ENCODE measurements around the gene KMT5C.

Gene KMT5C

GRCh38 chr19:55384131-55384919, 44.6 kb downstream of the KMT5C start, which contains the start of gene TMEM238:
TMEM238 (minus strand) TSS chr19:55384292; CDS start chr19:55384259, 33 bp downstream.
- Histone ChIP-seq H3K36me3 (peaks cover 33% of the 10 kb centered on the region), H3K27me3 (no peaks in the 10 kb centered on the region), H3K4me1 (peaks cover 3% of the 10 kb centered on the region; the same call in 1 of the 2 replicates), H3K9me3 (no peaks in the 10 kb centered on the region), H3K4me3 (ENCODE audit: low read depth, low read length) (peak within 1 kb of the TSS; percentile 86)
- no peak for DNase-seq
- TF ChIP-seq, protein P1, sequence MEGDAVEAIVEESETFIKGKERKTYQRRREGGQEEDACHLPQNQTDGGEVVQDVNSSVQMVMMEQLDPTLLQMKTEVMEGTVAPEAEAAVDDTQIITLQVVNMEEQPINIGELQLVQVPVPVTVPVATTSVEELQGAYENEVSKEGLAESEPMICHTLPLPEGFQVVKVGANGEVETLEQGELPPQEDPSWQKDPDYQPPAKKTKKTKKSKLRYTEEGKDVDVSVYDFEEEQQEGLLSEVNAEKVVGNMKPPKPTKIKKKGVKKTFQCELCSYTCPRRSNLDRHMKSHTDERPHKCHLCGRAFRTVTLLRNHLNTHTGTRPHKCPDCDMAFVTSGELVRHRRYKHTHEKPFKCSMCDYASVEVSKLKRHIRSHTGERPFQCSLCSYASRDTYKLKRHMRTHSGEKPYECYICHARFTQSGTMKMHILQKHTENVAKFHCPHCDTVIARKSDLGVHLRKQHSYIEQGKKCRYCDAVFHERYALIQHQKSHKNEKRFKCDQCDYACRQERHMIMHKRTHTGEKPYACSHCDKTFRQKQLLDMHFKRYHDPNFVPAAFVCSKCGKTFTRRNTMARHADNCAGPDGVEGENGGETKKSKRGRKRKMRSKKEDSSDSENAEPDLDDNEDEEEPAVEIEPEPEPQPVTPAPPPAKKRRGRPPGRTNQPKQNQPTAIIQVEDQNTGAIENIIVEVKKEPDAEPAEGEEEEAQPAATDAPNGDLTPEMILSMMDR (IDR thresholded peaks at IDR 0.05; ENCODE audit: low read depth, low read length), result no peak

- TF ChIP-seq, protein P1 (IDR thresholded peaks at IDR 0.05; ENCODE audit: low read depth, low read length), result no peak
- Histone ChIP-seq H3K36me3 (peaks cover 39% of the 10 kb centered on the region), H3K27me3 (no peaks in the 10 kb centered on the region), H3K4me3 (ENCODE audit: low read depth, low read length) (peak overlapping the region; percentile 86), H3K4me1 (peaks cover 3% of the 10 kb centered on the region; the same call in 1 of the 2 replicates), H3K9me3 (no peaks in the 10 kb centered on the region)
- DNase-seq, result peak; percentile 96
Measured at GRCh38 chr19:55384920-55385723, 45.4 kb downstream of the KMT5C start.

DNA sequence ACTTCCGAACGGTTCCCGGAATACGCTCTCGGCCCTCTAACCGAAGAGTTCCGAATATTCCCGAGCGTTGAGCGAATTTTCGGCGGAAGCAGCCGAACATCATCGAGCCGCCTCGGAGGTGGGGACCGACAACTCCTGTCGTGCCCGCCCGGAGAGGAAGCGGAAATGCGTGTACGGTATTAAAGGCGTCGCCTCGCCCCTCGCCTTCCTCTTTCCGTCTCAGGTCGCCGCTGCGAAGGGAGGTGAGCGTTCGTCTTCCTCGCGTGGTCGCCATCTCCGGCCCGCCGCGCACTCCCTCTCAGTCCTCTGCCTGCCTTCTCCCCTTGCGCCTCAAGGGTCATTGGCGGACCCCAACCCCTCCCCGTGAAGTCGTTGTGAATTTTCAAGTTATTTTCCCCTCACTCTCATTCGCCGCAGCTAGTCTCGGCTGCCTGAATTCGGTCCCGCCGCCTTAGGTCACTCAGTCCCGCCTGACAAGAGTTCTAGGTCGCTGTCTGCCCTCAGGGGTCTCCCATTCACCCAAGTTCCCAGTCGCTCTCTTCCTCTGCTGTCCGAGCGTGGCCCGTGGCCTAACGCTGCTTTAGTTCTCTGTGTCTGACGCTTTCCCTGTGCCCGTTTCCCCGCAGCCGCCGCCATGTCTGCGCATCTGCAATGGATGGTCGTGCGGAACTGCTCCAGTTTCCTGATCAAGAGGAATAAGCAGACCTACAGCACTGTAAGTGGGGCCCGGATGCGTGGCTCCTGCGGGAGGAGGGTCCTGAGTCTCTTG, 46.2 kb downstream of the KMT5C start, which contains the start of gene RPL28:
RPL28 (plus strand) TSS at position 209 of the 769 bp plus-strand sequence; CDS start at position 635, 426 bp downstream.
- Histone ChIP-seq H3K4me3 (ENCODE audit: low read depth, low read length) (peak within 1 kb of the TSS; percentile 86), H3K36me3 (peaks cover 47% of the 10 kb centered on the region), H3K27me3 (no peaks in the 10 kb centered on the region), H3K4me1 (peaks cover 3% of the 10 kb centered on the region; the same call in 1 of the 2 replicates), H3K9me3 (no peaks in the 10 kb centered on the region)
- TF ChIP-seq, protein P1 (IDR thresholded peaks at IDR 0.05; ENCODE audit: low read depth, low read length), result no peak
- peak; percentile 99 for DNase-seq

DNA sequence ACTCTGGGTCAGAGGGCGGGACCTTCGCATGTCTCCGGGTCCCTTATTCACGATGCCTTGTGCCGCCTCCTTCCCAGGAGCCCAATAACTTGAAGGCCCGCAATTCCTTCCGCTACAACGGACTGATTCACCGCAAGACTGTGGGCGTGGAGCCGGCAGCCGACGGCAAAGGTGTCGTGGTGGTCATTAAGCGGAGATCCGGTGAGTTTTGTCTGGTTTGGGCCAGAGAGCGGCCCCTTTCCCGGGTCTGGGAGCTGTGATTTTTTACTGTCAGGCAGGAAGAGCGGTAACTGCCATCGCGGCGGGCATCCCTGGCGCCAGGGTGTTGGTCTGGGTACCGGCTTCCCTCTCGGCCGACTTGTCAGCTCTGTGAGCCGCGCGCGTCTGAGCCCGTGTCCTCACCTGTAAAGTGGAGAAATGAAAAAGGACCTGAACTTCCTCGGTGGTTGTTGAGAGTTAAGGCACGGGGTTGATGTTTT, 46.9 kb downstream of the KMT5C start:
- no peaks in the 10 kb centered on the region for H3K9me3 ChIP-seq
- H3K4me1 ChIP-seq, result peaks cover 3% of the 10 kb centered on the region; the same call in 1 of the 2 replicates
- no peak for DNase-seq
- TF ChIP-seq, protein P1 (IDR thresholded peaks at IDR 0.05; ENCODE audit: low read depth, low read length), result no peak
- peaks cover 54% of the 10 kb centered on the region for H3K36me3 ChIP-seq
- peak overlapping the region; percentile 86 for H3K4me3 ChIP-seq (ENCODE audit: low read depth, low read length)
- no peaks in the 10 kb centered on the region for H3K27me3 ChIP-seq

DNA sequence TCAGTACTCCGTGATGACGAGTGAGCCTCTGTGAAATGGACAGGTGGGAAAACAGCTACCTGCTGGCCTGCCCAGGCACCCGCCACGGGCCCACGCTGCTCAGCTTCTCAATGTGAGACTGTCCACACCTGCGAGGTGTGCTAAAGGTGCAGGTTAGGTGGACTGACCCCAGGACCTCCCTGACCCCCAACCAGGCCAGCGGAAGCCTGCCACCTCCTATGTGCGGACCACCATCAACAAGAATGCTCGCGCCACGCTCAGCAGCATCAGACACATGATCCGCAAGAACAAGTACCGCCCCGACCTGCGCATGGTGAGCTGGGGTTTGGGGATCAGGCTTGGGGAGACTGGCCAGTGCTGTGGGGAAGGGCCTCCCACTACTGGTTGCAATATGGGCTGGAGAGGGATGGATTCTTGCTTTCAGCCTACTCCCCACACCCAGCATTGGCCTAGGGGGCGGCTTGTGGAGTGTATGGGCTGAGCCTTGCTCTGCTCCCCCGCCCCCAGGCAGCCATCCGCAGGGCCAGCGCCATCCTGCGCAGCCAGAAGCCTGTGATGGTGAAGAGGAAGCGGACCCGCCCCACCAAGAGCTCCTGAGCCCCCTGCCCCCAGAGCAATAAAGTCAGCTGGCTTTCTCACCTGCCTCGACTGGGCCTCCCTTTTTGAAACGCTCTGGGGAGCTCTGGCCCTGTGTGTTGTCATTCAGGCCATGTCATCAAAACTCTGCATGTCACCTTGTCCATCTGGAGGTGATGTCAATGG, 48.2 kb downstream of the KMT5C start:
- TF ChIP-seq, protein P1 (IDR thresholded peaks at IDR 0.05; ENCODE audit: low read depth, low read length), result no peak
- Histone ChIP-seq H3K4me1 (peaks cover 7% of the 10 kb centered on the region), H3K36me3 (peaks cover 57% of the 10 kb centered on the region), H3K27me3 (no peaks in the 10 kb centered on the region), H3K9me3 (no peaks in the 10 kb centered on the region), H3K4me3 (ENCODE audit: low read depth, low read length) (peak overlapping the region; percentile 86)
- no peak for DNase-seq
